B cell (primary cell): ENCODE measurements around the gene AGBL3. TPM values are rescaled to one million over a fixed set of nuclear protein-coding genes. Genes with fewer than 3 reads are reported as not detected.

ENCODE experiments used
- ATAC-seq: fragments of 200-7000 bp; cut with Tn5 transposase; one replicate; pipeline ENCODE4 v1.10.0; 2021; ENCODE audit warnings: low read depth, mild to moderate bottlenecking, moderate number of reproducible peaks, moderate library complexity
- CTCF ChIA-PET: fragments of 350-600 bp; sonication (Branson Sonifier 250); formaldehyde crosslinking; loops from one replicate; lab custom pipeline; 2021; ENCODE audit warnings: antibody characterized with exemption, inconsistent platforms; lab: Charles Lee
- POLR2A ChIA-PET: fragments of 350-600 bp; sonication (Branson Sonifier 250); formaldehyde crosslinking; loops from one replicate; lab custom pipeline; 2021; ENCODE audit warnings: antibody characterized with exemption; lab: Charles Lee
- DNase-seq: peaks from one replicate; pipeline ENCODE4 v3.0.0; 2013
- H2AFZ ChIP-seq: 2 replicates; pipeline ENCODE4 v1.6.1; 2012; ENCODE audit warnings: mild to moderate bottlenecking, low read depth, low read length; ENCODE audit not compliant: insufficient read depth, poor library complexity, severe bottlenecking
- H3K27ac ChIP-seq, 2 donors: 1 replicate in 1 of 2; 2 replicates in 1 of 2; pipeline ENCODE4 v1.5.1; 2012 to 2013; ENCODE audit warnings: low read length in 2 of 2, mild to moderate bottlenecking in 2 of 2, moderate library complexity in 1 of 2
- H3K27me3 ChIP-seq, 4 experiments: fragments of 200-600 bp in 1 of 4; sonication (generic) in 1 of 4; replicated peaks in 1 of 4; 1 replicate in 2 of 4; 2 replicates in 2 of 4; pipeline versions ENCODE4 v1.6.1 to v1.7.0; 2013 to 2016; ENCODE audit warnings: low read length in 3 of 4, mild to moderate bottlenecking in 2 of 4, mixed read lengths in 1 of 4, moderate library complexity in 1 of 4; ENCODE audit not compliant: insufficient read depth in 4 of 4, control insufficient read depth in 3 of 4; ENCODE audit errors: control extremely low read depth in 1 of 4
- H3K36me3 ChIP-seq, 2 experiments: replicated peaks in 1 of 2; 1 replicate in 1 of 2; 2 replicates in 1 of 2; pipeline versions ENCODE4 v1.6.1 to v1.7.1; 2013; ENCODE audit warnings: low read length in 1 of 2; ENCODE audit not compliant: insufficient read depth in 2 of 2, control insufficient read depth in 1 of 2; ENCODE audit errors: control extremely low read depth in 1 of 2, extremely low read depth in 1 of 2
- H3K4me1 ChIP-seq, 2 donors: fragments of 200-600 bp in 1 of 2; sonication (generic) in 1 of 2; 1 replicate in 1 of 2; 2 replicates in 1 of 2; pipeline versions ENCODE4 v1.5.1 to v1.6.1; 2013 to 2017; ENCODE audit warnings: low read length in 2 of 2; ENCODE audit not compliant: control insufficient read depth in 2 of 2, insufficient read depth in 2 of 2
- H3K4me2 ChIP-seq: replicated peaks from 2 replicates; pipeline ENCODE3; 2012; ENCODE audit warnings: mild to moderate bottlenecking, low read depth, low read length; ENCODE audit not compliant: poor library complexity, severe bottlenecking
- H3K4me3 ChIP-seq, 5 experiments: fragments of 200-600 bp in 1 of 5; sonication (generic) in 1 of 5; 1 replicate in 3 of 5; 2 replicates in 2 of 5; pipeline versions ENCODE4 v1.5.1 to v1.7.0; 2011 to 2016; ENCODE audit warnings: low read length in 4 of 5, mild to moderate bottlenecking in 4 of 5, low read depth in 2 of 5, control low read depth in 1 of 5, moderate library complexity in 1 of 5; ENCODE audit not compliant: insufficient read depth in 1 of 5; ENCODE audit errors: control extremely low read depth in 1 of 5, extremely low read depth in 1 of 5
- H3K79me2 ChIP-seq: fragments of 200-600 bp; sonication (generic); one replicate; pipeline ENCODE4 v1.6.0; 2016; ENCODE audit warnings: low read length; ENCODE audit not compliant: control insufficient read depth, insufficient read depth
- H3K9ac ChIP-seq: fragments of 200-600 bp; sonication (generic); 2 replicates; pipeline ENCODE4 v1.6.1; 2017; ENCODE audit warnings: mild to moderate bottlenecking, low read length, moderate library complexity
- H3K9me3 ChIP-seq, 3 donors: one replicate each; pipeline versions ENCODE4 v1.6.1 to v1.7.1; 2013; ENCODE audit warnings: low read length in 2 of 3; ENCODE audit not compliant: control insufficient read depth in 2 of 3, insufficient read depth in 1 of 3; ENCODE audit errors: control extremely low read depth in 1 of 3
- H4K20me1 ChIP-seq: 2 replicates; pipeline ENCODE4 v1.6.0; 2012; ENCODE audit warnings: mild to moderate bottlenecking, low read length; ENCODE audit not compliant: insufficient read depth, control insufficient read depth, poor library complexity, severe bottlenecking
- H3K27ac Mint-ChIP-seq: one replicate; pipeline ENCODE4 v1.8.0; 2021; ENCODE audit warnings: mixed read lengths
- H3K27me3 Mint-ChIP-seq: one replicate; pipeline ENCODE4 v1.8.0; 2021; ENCODE audit warnings: mixed read lengths
- H3K4me1 Mint-ChIP-seq: one replicate; pipeline ENCODE4 v1.8.0; 2021; ENCODE audit warnings: mixed read lengths
- H3K4me3 Mint-ChIP-seq: one replicate; pipeline ENCODE4 v1.8.0; 2021; ENCODE audit warnings: mixed read lengths
- H3K9me3 Mint-ChIP-seq: one replicate; pipeline ENCODE4 v1.8.0; 2022; ENCODE audit warnings: mixed read lengths; ENCODE audit not compliant: insufficient read depth
- CTCF ChIP-seq: fragments of 200-600 bp; IDR thresholded peaks from one replicate; pipeline ENCODE4 v1.8.0; 2022; ENCODE audit warnings: antibody characterized with exemption, mild to moderate bottlenecking
- EZH2 ChIP-seq: IDR thresholded peaks from 2 replicates; pipeline ENCODE4 v1.6.1; 2012; ENCODE audit warnings: borderline replicate concordance, low read depth, mild to moderate bottlenecking, moderate library complexity, low read length; ENCODE audit not compliant: insufficient read depth, poor library complexity, severe bottlenecking
- WGBS: methylation state at CpG from one replicate; pipeline ENCODE4 v1.1.5; 2013; ENCODE audit warnings: missing lambda C conversion rate; ENCODE audit not compliant: insufficient coverage; 5-methylcytosine and 5-hydroxymethylcytosine counted together
- intact Hi-C: fragments of 100-400 bp; cut with micrococcal nuclease; formaldehyde crosslinking; loops from one replicate; pipeline ENCODE4 v1.10.0; 2022
- polyA plus RNA-seq: library from polyadenylated mRNA; depleted of rRNA; stranded (reverse); fragments of >200 nt; gene quantifications from 2 replicates; pipeline ENCODE4 v1.2.3, GENCODE V29; 2012
- total RNA-seq, 2 donors: library from RNA; stranded (reverse); fragments of 120-200 nt in 1 of 2; gene quantifications; 1 replicate in 1 of 2; 2 replicates in 1 of 2; pipeline versions ENCODE4 v1.2.3 to v1.2.4, GENCODE V29; 2013 to 2022

The AGBL3 gene
- total and polyA plus RNA-seq, 2 donors (not counting 1 experiment from before 2014, with no cell fraction given), result 0.51 to 10.9 TPM

GRCh38 chr7:134947329-134947728 lies 39.0 kb upstream of the AGBL3 start:
- Mint-ChIP-seq H3K4me1 (no peaks in the 10 kb centered on the region), H3K27ac (no peak overlapping the region), H3K27me3 (peaks cover 3% of the 10 kb centered on the region), H3K4me3 (no peak overlapping the region), H3K9me3 (no peaks in the 10 kb centered on the region)
- WGBS, result 95% methylated on average over 11 of the region's 17 CpGs
- intact Hi-C loops, result no loop called here
- TF ChIP-seq EZH2 (no peak), CTCF (no peak)
- Histone ChIP-seq H3K9ac (no peak overlapping the region), H3K79me2 (no peaks in the 10 kb centered on the region), H3K4me3 (no peak overlapping the region), H4K20me1 (no peaks in the 10 kb centered on the region), H3K9me3 (no peaks in the 10 kb centered on the region), H3K36me3 (no peaks in the 10 kb centered on the region), H2AFZ (no peak overlapping the region), H3K27ac (no peak overlapping the region), H3K27me3 (no peaks in the 10 kb centered on the region), H3K4me1 (no peaks in the 10 kb centered on the region), H3K4me2 (no peak overlapping the region)
- ATAC-seq, result no peak
- CTCF ChIA-PET, result no interaction called here
- no peak for DNase-seq
- POLR2A ChIA-PET, result no interaction called here

DNA sequence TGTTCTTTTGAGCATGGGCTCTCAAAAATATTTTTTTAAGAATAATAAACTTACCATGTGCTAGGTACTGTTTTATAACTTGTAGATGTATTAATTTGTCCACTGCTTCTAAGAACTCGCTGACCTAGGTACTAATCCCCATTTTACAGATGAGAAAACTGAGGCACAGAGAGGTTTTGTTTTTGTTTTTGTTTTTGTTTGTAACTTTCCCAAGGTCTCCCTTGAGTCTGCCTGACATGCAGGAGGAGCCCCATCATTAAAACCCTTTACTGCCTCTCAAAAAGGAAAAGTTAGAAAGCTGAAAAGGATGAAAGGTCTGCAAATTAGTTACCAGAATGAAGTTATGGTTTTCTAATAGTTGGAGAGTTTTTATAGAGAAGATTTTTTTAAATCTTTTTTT lies 38.5 kb upstream of the AGBL3 start:
- no peaks in the 10 kb centered on the region for H3K9me3 ChIP-seq
- no peak for DNase-seq
- H4K20me1 ChIP-seq, result no peaks in the 10 kb centered on the region
- CTCF ChIA-PET, result interaction anchor here (8.2 kb wide), 1 partner anchor 315 kb away, joined by 106 read pairs; no protein-coding TSS in a partner anchor
- no peak overlapping the region for H3K4me3 ChIP-seq
- H3K4me2 ChIP-seq, result no peak overlapping the region
- no peaks in the 10 kb centered on the region for H3K9me3 Mint-ChIP-seq
- no peaks in the 10 kb centered on the region for H3K36me3 ChIP-seq
- H3K27me3 Mint-ChIP-seq, result peaks cover 3% of the 10 kb centered on the region
- H3K27ac Mint-ChIP-seq, result no peak overlapping the region
- no peaks in the 10 kb centered on the region for H3K79me2 ChIP-seq
- no peak overlapping the region for H3K27ac ChIP-seq
- no peaks in the 10 kb centered on the region for H3K4me1 ChIP-seq
- no peak overlapping the region for H3K9ac ChIP-seq
- WGBS, result no CpG with 5 or more reads among the region's 1 CpG
- H2AFZ ChIP-seq, result no peak overlapping the region
- POLR2A ChIA-PET, result no interaction called here
- intact Hi-C loops, result no loop called here
- TF ChIP-seq EZH2 (no peak), CTCF (no peak)
- H3K4me1 Mint-ChIP-seq, result no peaks in the 10 kb centered on the region
- H3K4me3 Mint-ChIP-seq, result no peak overlapping the region
- no peak for ATAC-seq
- no peaks in the 10 kb centered on the region for H3K27me3 ChIP-seq
